Measurements from ENCODE around the gene TEAD1.

TEAD1 gene

GRCh38 chr11:12735262-12735661 lies 61.0 kb downstream of the TEAD1 start:
- DNase-seq (ENCODE audit: extremely low read depth, low read depth), result no peak
- no peak for TF ChIP-seq CTCF (IDR thresholded peaks at IDR 0.05; ENCODE audit: low read depth, low read length)

- no peak for TF ChIP-seq CTCF (IDR thresholded peaks at IDR 0.05; ENCODE audit: low read depth, low read length)
- no peak for DNase-seq (ENCODE audit: extremely low read depth, low read depth)
Observed at GRCh38 chr11:12737024-12737423, 62.8 kb downstream of the TEAD1 start.

GRCh38 chr11:12741671-12742216 lies 67.5 kb downstream of the TEAD1 start:
- no peak for TF ChIP-seq CTCF (IDR thresholded peaks at IDR 0.05; ENCODE audit: low read depth, low read length)
- no peak for DNase-seq (ENCODE audit: extremely low read depth, low read depth)

GRCh38 chr11:12743834-12744449 lies 69.7 kb downstream of the TEAD1 start:
- no peak for TF ChIP-seq CTCF (IDR thresholded peaks at IDR 0.05; ENCODE audit: low read depth, low read length)
- DNase-seq (ENCODE audit: extremely low read depth, low read depth), result no peak

GRCh38 chr11:12744826-12745502 lies 70.7 kb downstream of the TEAD1 start:
- DNase-seq (ENCODE audit: extremely low read depth, low read depth), result no peak
- TF ChIP-seq CTCF (IDR thresholded peaks at IDR 0.05; ENCODE audit: low read depth, low read length), result no peak

- no peak for DNase-seq (ENCODE audit: extremely low read depth, low read depth)
- TF ChIP-seq CTCF (IDR thresholded peaks at IDR 0.05; ENCODE audit: low read depth, low read length), result no peak
Observed at GRCh38 chr11:12745787-12746186, 71.6 kb downstream of the TEAD1 start.

- DNase-seq (ENCODE audit: extremely low read depth, low read depth), result peak; percentile 43
Observed at GRCh38 chr11:12746593-12747097, 72.4 kb downstream of the TEAD1 start.

More at GRCh38 chr11:12746593-12747097, 72.4 kb downstream of the TEAD1 start:
- no peak for TF ChIP-seq CTCF (IDR thresholded peaks at IDR 0.05; ENCODE audit: low read depth, low read length)
